ENCODE data around the gene B4GALNT3. TPM values are rescaled to one million over a fixed set of nuclear protein-coding genes. Genes with fewer than 3 reads are reported as not detected.

Gene B4GALNT3
- total and polyA plus RNA-seq, 2 of the 13 experiments (the other 11 are each of a cell fraction or from before 2014, with no cell fraction given), result 3.2 to 4.4 TPM

GRCh38 chr12:570435-570920 lies 110.7 kb downstream of the B4GALNT3 start (continued):
- peak; percentile 80; the same call in 1 of the 2 replicates for TF ChIP-seq ZNF205 (CRISPR knock-in tag; IDR thresholded peaks at IDR 0.05)
- TF ChIP-seq, protein P1, sequence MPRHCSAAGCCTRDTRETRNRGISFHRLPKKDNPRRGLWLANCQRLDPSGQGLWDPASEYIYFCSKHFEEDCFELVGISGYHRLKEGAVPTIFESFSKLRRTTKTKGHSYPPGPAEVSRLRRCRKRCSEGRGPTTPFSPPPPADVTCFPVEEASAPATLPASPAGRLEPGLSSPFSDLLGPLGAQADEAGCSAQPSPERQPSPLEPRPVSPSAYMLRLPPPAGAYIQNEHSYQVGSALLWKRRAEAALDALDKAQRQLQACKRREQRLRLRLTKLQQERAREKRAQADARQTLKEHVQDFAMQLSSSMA (CRISPR knock-in tag; IDR thresholded peaks at IDR 0.05), result peak; percentile 38; the same call in 1 of the 2 replicates
- TF ChIP-seq, protein P2, sequence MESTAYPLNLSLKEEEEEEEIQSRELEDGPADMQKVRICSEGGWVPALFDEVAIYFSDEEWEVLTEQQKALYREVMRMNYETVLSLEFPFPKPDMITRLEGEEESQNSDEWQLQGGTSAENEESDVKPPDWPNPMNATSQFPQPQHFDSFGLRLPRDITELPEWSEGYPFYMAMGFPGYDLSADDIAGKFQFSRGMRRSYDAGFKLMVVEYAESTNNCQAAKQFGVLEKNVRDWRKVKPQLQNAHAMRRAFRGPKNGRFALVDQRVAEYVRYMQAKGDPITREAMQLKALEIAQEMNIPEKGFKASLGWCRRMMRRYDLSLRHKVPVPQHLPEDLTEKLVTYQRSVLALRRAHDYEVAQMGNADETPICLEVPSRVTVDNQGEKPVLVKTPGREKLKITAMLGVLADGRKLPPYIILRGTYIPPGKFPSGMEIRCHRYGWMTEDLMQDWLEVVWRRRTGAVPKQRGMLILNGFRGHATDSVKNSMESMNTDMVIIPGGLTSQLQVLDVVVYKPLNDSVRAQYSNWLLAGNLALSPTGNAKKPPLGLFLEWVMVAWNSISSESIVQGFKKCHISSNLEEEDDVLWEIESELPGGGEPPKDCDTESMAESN (CRISPR knock-in tag; conservative IDR thresholded peaks at IDR 0.05), result no peak
- 0 out of 2 replicates have a peak, but pooled peaks have one; percentile 22 for TF ChIP-seq MIXL1 (CRISPR knock-in tag; IDR thresholded peaks at IDR 0.05)
- no peak for TF ChIP-seq HHEX (CRISPR knock-in tag; IDR thresholded peaks at IDR 0.05)
- TF ChIP-seq SP1 (IDR thresholded peaks at IDR 0.05), result no peak
- TF ChIP-seq SP1 (CRISPR knock-in tag; IDR thresholded peaks at IDR 0.05), result peak; percentile 38; the same call in 1 of the 2 replicates
- peak; percentile 81 for TF ChIP-seq HDAC1 (CRISPR knock-in tag; IDR thresholded peaks at IDR 0.05)
- TF ChIP-seq DZIP1 (CRISPR knock-in tag; IDR thresholded peaks at IDR 0.05), result peak; percentile 73; the same call in 1 of the 2 replicates
- peak; percentile 19; the same call in 1 of the 2 replicates for TF ChIP-seq PPARG (CRISPR knock-in tag; conservative IDR thresholded peaks at IDR 0.05)
- TF ChIP-seq NR2F1 (CRISPR knock-in tag; IDR thresholded peaks at IDR 0.05), result peak in 1 of 2 experiments; percentile 42; a peak in 1 of 4 replicates
- TF ChIP-seq NR2F6 (IDR thresholded peaks at IDR 0.05), result peak; percentile 11
- peak; percentile 43; the same call in 1 of the 2 replicates for TF ChIP-seq NR2F6 (CRISPR knock-in tag; IDR thresholded peaks at IDR 0.05)
- peak; percentile 49; the same call in 1 of the 2 replicates for TF ChIP-seq TAF1 (CRISPR knock-in tag; IDR thresholded peaks at IDR 0.05)
- peak; percentile 70 for TF ChIP-seq ZBTB38 (CRISPR knock-in tag; IDR thresholded peaks at IDR 0.05)
- TF ChIP-seq YEATS4 (CRISPR knock-in tag; IDR thresholded peaks at IDR 0.05; ENCODE audit: borderline replicate concordance), result peak; percentile 32; the same call in 1 of the 2 replicates
- TF ChIP-seq, protein P3, sequence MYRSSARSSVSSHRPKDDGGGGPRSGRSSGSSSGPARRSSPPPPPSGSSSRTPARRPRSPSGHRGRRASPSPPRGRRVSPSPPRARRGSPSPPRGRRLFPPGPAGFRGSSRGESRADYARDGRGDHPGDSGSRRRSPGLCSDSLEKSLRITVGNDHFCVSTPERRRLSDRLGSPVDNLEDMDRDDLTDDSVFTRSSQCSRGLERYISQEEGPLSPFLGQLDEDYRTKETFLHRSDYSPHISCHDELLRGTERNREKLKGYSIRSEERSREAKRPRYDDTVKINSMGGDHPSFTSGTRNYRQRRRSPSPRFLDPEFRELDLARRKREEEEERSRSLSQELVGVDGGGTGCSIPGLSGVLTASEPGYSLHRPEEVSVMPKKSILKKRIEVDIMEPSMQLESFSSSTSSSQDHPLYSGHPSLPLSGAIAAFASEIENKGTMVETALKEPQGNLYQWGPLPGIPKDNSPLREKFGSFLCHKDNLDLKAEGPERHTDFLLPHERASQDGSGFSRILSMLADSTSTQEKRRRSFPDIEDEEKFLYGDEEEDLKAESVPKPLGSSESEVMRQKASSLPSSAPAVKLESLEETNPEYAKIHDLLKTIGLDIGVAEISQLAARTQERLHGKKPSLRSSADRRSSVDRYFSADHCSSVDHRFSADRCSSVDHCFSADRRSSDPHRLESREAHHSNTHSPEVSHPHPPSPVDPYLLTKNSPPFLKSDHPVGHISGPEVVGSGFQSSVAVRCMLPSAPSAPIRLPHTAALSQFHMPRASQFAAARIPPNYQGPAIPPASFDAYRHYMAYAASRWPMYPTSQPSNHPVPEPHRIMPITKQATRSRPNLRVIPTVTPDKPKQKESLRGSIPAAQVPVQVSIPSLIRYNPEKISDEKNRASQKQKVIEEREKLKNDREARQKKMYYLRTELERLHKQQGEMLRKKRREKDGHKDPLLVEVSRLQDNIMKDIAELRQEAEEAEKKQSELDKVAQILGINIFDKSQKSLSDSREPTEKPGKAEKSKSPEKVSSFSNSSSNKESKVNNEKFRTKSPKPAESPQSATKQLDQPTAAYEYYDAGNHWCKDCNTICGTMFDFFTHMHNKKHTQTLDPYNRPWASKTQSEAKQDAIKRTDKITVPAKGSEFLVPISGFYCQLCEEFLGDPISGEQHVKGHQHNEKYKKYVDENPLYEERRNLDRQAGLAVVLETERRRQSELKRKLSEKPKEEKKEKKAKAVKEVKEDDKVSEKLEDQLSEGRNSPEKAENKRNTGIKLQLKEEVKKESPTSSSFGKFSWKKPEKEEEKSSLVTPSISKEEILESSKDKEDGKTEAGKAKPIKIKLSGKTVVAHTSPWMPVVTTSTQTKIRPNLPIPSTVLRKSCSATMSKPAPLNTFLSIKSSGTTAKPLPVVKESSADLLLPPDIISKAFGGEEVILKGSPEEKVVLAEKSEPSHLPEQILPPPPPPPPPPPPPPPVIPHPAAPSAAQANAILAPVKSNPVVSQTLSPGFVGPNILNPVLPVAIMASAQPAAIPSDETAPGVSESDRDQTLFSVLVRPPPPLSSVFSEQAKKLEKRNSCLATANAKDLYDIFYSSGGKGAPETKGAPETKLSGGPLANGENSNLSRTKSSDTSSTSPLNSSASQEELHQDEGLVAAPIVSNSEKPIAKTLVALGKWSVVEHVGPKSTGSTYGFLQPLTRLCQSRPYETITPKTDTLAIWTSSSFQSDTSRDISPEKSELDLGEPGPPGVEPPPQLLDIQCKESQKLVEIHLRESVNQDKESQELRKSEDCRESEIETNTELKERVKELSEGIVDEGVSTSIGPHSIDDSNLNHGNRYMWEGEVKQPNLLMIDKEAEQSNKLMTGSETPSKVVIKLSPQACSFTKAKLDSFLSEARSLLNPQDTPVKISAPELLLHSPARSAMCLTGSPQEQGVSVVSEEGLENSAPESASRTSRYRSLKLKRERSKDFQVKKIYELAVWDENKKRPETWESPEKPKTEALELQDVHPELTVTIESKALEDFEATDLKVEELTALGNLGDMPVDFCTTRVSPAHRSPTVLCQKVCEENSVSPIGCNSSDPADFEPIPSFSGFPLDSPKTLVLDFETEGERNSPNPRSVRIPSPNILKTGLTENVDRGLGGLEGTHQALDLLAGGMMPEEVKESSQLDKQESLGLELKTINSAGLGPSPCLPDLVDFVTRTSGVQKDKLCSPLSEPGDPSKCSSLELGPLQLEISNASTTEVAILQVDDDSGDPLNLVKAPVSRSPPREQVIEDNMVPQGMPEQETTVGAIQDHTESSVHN (CRISPR knock-in tag; IDR thresholded peaks at IDR 0.05), result peak; percentile 69; the same call in 1 of the 2 replicates
- TF ChIP-seq NR2C2 (CRISPR knock-in tag; IDR thresholded peaks at IDR 0.05; ENCODE audit: borderline replicate concordance), result peak; percentile 58; the same call in 1 of the 2 replicates
